ENCODE results near the gene RALGAPA2. TPM values are rescaled to one million over a fixed set of nuclear protein-coding genes. Genes with fewer than 3 reads are reported as not detected.

Gene RALGAPA2
- polyA plus RNA-seq, 4 donors, result 7.6 to 34.3 (median 17.7) TPM

DNA sequence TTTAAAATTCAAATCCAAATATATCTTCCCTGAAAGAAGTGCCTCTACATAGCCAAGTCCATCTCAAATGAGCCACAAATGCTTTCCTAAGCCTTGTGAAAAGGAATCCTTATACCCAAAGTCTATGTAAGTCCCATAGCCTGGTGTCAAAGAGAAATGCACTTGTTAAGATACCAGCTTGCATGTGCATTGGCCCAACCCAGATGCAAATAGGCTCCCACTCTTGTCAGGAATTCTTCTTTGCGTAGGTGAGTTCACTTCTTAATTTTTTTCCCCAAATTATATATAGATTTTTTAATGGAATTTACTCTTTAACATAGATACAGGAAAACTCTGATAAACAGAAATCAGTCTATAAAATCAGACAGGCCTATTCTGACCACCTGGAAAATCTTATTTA lies 105.6 kb downstream of the RALGAPA2 start:
- Histone ChIP-seq H3K27ac (ENCODE audit: low read depth in 1 of 3, low read length in 2 of 3) (no peak overlapping the region), H3K9me3 (ENCODE audit: control insufficient read depth in 2 of 2, insufficient read depth in 1 of 2, low read depth in 1 of 2, low read length in 1 of 2) (no peaks in the 10 kb centered on the region), H3K4me1 (ENCODE audit: control insufficient read depth in 3 of 3, insufficient read depth in 2 of 3, low read depth in 1 of 3, low read length in 2 of 3) (no peaks in the 10 kb centered on the region), H3K4me3 (ENCODE audit: low read depth in 1 of 3, low read length in 3 of 3) (no peak overlapping the region), H3K36me3 (ENCODE audit: control insufficient read depth in 3 of 3, insufficient read depth in 2 of 3, low read depth in 1 of 3, low read length in 3 of 3) (peaks cover 0 to 16% (median 7%) of the 10 kb centered on the region in 3 donors), H3K27me3 (ENCODE audit: control insufficient read depth in 3 of 3, insufficient read depth in 3 of 3, low read length in 3 of 3) (no peaks in the 10 kb centered on the region)
- DNase-seq (no peak), FAIRE-seq (no peak)
- 99 to 100% (median 100%) methylated on average over 1 of the region's 1 CpG for WGBS, 3 donors

GRCh38 chr20:20606050-20606449 lies 106.4 kb downstream of the RALGAPA2 start:
- Histone ChIP-seq H3K4me3 (ENCODE audit: low read depth in 1 of 3, low read length in 3 of 3) (no peak overlapping the region), H3K36me3 (ENCODE audit: control insufficient read depth in 3 of 3, insufficient read depth in 2 of 3, low read depth in 1 of 3, low read length in 3 of 3) (peaks cover 0 to 18% (median 7%) of the 10 kb centered on the region in 3 donors), H3K27me3 (ENCODE audit: control insufficient read depth in 3 of 3, insufficient read depth in 3 of 3, low read length in 3 of 3) (no peaks in the 10 kb centered on the region), H3K4me1 (ENCODE audit: control insufficient read depth in 3 of 3, insufficient read depth in 2 of 3, low read depth in 1 of 3, low read length in 2 of 3) (no peaks in the 10 kb centered on the region), H3K9me3 (ENCODE audit: control insufficient read depth in 2 of 2, insufficient read depth in 1 of 2, low read depth in 1 of 2, low read length in 1 of 2) (no peaks in the 10 kb centered on the region), H3K27ac (ENCODE audit: low read depth in 1 of 3, low read length in 2 of 3) (no peak overlapping the region)
- FAIRE-seq (no peak), DNase-seq (no peak)
- WGBS, 3 donors, result 72 to 88% (median 83%) methylated on average over 3 of the region's 3 CpGs

GRCh38 chr20:20604907-20605306 lies 107.5 kb downstream of the RALGAPA2 start:
- DNase-seq, result no peak
- no peaks in the 10 kb centered on the region for H3K27me3 ChIP-seq (ENCODE audit: control insufficient read depth in 3 of 3, insufficient read depth in 3 of 3, low read length in 3 of 3)
- H3K4me1 ChIP-seq (ENCODE audit: control insufficient read depth in 3 of 3, insufficient read depth in 2 of 3, low read depth in 1 of 3, low read length in 2 of 3), result no peaks in the 10 kb centered on the region
- peaks cover 0 to 13% (median 7%) of the 10 kb centered on the region in 3 donors for H3K36me3 ChIP-seq (ENCODE audit: control insufficient read depth in 3 of 3, insufficient read depth in 2 of 3, low read depth in 1 of 3, low read length in 3 of 3)
- FAIRE-seq, result no peak
- no peaks in the 10 kb centered on the region for H3K9me3 ChIP-seq (ENCODE audit: control insufficient read depth in 2 of 2, insufficient read depth in 1 of 2, low read depth in 1 of 2, low read length in 1 of 2)
- WGBS, 3 donors, result 90 to 93% (median 90%) methylated on average over 6 of the region's 6 CpGs
- no peak overlapping the region for H3K4me3 ChIP-seq (ENCODE audit: low read depth in 1 of 3, low read length in 3 of 3)
- H3K27ac ChIP-seq (ENCODE audit: low read depth in 1 of 3, low read length in 2 of 3), result no peak overlapping the region

DNA sequence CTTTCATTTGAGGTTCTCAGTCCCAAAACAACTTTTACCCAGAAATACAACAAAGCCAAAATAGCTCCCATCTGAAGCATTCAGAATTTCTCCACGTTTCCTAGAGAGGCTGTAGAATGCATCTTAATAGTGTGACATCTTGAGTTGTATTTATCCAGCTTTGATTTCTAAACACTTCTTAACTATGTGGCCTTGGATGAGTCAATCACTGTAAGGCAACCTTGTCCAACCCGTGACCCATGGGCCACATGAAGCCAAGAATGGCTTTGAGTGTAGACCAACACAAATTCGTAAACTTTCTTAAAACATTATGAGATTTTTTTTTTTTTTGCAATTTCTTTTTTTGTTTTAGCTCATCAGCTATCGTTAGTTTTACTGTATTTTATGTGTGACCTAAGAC lies 108.1 kb downstream of the RALGAPA2 start:
- DNase-seq (no peak), FAIRE-seq (no peak)
- 92 to 98% (median 95%) methylated on average over 4 of the region's 4 CpGs for WGBS, 3 donors
- Histone ChIP-seq H3K9me3 (ENCODE audit: control insufficient read depth in 2 of 2, insufficient read depth in 1 of 2, low read depth in 1 of 2, low read length in 1 of 2) (no peaks in the 10 kb centered on the region), H3K4me3 (ENCODE audit: low read depth in 1 of 3, low read length in 3 of 3) (no peak overlapping the region), H3K4me1 (ENCODE audit: control insufficient read depth in 3 of 3, insufficient read depth in 2 of 3, low read depth in 1 of 3, low read length in 2 of 3) (no peaks in the 10 kb centered on the region), H3K36me3 (ENCODE audit: control insufficient read depth in 3 of 3, insufficient read depth in 2 of 3, low read depth in 1 of 3, low read length in 3 of 3) (peaks cover 0 to 12% (median 7%) of the 10 kb centered on the region in 3 donors), H3K27me3 (ENCODE audit: control insufficient read depth in 3 of 3, insufficient read depth in 3 of 3, low read length in 3 of 3) (no peaks in the 10 kb centered on the region), H3K27ac (ENCODE audit: low read depth in 1 of 3, low read length in 2 of 3) (no peak overlapping the region)

DNA sequence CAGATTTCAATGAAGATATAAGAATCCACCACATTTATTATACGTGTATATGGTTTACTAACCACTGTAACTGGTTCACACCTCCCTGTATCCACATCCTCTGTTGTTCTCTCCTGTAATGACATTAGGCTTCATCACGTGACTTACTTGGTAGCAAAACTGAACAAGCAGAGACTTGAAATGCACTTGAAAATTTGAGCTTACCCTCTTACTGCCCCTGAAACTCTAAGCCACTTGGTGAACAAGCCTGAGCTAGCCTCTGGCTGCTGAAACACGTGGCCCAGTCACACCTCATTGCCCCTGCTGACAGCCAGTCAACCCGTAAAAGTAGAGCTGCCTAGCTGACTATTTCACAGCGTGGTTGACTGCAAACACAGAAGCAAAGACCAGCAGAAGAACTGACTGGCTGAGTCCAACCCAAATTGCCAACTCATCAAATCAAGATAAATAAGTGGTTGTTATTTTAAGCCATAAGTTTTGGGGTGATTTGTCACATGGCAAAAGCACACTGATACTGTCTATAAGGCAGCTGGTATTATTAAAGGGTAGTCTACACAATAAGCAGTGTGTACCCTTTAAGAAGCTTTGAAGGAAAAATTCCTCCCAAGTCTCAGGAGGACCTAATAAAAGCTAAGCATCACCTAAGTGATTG lies 109.0 kb downstream of the RALGAPA2 start:
- FAIRE-seq (no peak), DNase-seq (peak in 1 of 2 donors; percentile 24)
- WGBS, 3 donors, result 72 to 78% (median 74%) methylated on average over 5 of the region's 5 CpGs
- Histone ChIP-seq H3K9me3 (ENCODE audit: control insufficient read depth in 2 of 2, insufficient read depth in 1 of 2, low read depth in 1 of 2, low read length in 1 of 2) (no peaks in the 10 kb centered on the region), H3K36me3 (ENCODE audit: control insufficient read depth in 3 of 3, insufficient read depth in 2 of 3, low read depth in 1 of 3, low read length in 3 of 3) (peaks cover 0 to 14% (median 3%) of the 10 kb centered on the region in 3 donors), H3K4me1 (ENCODE audit: control insufficient read depth in 3 of 3, insufficient read depth in 2 of 3, low read depth in 1 of 3, low read length in 2 of 3) (no peaks in the 10 kb centered on the region), H3K27me3 (ENCODE audit: control insufficient read depth in 3 of 3, insufficient read depth in 3 of 3, low read length in 3 of 3) (no peaks in the 10 kb centered on the region), H3K4me3 (ENCODE audit: low read depth in 1 of 3, low read length in 3 of 3) (no peak overlapping the region), H3K27ac (ENCODE audit: low read depth in 1 of 3, low read length in 2 of 3) (no peak overlapping the region)

DNA sequence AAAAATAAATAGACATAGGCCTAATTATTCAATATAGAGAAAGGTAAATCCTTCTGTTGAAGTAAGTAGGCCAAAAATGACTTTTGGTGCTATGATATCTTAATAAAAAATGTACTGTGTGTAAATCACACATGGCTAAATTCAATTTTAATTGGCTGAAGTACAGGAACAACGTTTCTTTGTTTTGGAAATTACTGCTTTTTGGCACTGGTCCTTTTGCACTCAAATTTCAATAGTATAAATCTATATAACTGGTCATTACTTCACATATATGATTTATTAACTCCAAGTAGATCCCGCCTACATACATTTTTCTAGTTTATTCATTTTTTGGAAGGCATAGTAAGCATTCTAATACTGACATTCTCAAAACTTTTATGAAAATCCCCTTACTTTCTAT lies 114.5 kb downstream of the RALGAPA2 start:
- Histone ChIP-seq H3K4me3 (ENCODE audit: low read depth in 1 of 3, low read length in 3 of 3) (no peak overlapping the region), H3K9me3 (ENCODE audit: control insufficient read depth in 2 of 2, insufficient read depth in 1 of 2, low read depth in 1 of 2, low read length in 1 of 2) (no peaks in the 10 kb centered on the region), H3K27me3 (ENCODE audit: control insufficient read depth in 3 of 3, insufficient read depth in 3 of 3, low read length in 3 of 3) (no peaks in the 10 kb centered on the region), H3K4me1 (ENCODE audit: control insufficient read depth in 3 of 3, insufficient read depth in 2 of 3, low read depth in 1 of 3, low read length in 2 of 3) (no peaks in the 10 kb centered on the region), H3K27ac (ENCODE audit: low read depth in 1 of 3, low read length in 2 of 3) (no peak overlapping the region), H3K36me3 (ENCODE audit: control insufficient read depth in 3 of 3, insufficient read depth in 2 of 3, low read depth in 1 of 3, low read length in 3 of 3) (peaks cover 0 to 24% (median 0%) of the 10 kb centered on the region in 3 donors)
- WGBS, 3 donors, result 64 to 75% (median 74%) methylated on average over 2 of the region's 2 CpGs
- no peak for DNase-seq
- FAIRE-seq, result no peak

DNA sequence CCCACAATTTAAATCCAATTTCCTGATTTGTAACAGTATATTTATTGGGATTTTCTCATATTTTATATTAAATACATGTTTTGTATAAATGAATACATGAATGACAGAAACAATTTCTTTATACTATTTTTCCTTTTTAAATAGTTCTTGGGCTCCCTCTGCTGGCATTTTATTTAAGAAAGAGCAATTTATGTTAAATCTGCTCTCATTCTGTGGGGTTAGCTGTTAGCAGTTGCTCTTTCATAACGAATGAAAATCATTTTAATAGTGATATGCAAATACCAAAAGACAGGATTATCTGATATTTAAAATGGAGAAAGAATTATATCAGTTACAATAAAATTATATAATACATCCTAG lies 118.3 kb downstream of the RALGAPA2 start:
- H3K36me3 ChIP-seq (ENCODE audit: control insufficient read depth in 3 of 3, insufficient read depth in 2 of 3, low read depth in 1 of 3, low read length in 3 of 3), result peaks cover 0 to 26% (median 6%) of the 10 kb centered on the region in 3 donors
- H3K9me3 ChIP-seq (ENCODE audit: control insufficient read depth in 2 of 2, insufficient read depth in 1 of 2, low read depth in 1 of 2, low read length in 1 of 2), result no peaks in the 10 kb centered on the region
- FAIRE-seq, result peak; percentile 53
- H3K27me3 ChIP-seq (ENCODE audit: control insufficient read depth in 3 of 3, insufficient read depth in 3 of 3, low read length in 3 of 3), result no peaks in the 10 kb centered on the region
- no peaks in the 10 kb centered on the region for H3K4me1 ChIP-seq (ENCODE audit: control insufficient read depth in 3 of 3, insufficient read depth in 2 of 3, low read depth in 1 of 3, low read length in 2 of 3)
- H3K27ac ChIP-seq (ENCODE audit: low read depth in 1 of 3, low read length in 2 of 3), result no peak overlapping the region
- peak; percentile 4 to 16 for DNase-seq
- WGBS, 3 donors, result 48 to 68% (median 64%) methylated on average over 1 of the region's 1 CpG
- no peak overlapping the region for H3K4me3 ChIP-seq (ENCODE audit: low read depth in 1 of 3, low read length in 3 of 3)

GRCh38 chr20:20593447-20594170 lies 118.8 kb downstream of the RALGAPA2 start:
- H3K4me3 ChIP-seq (ENCODE audit: low read depth in 1 of 3, low read length in 3 of 3), result no peak overlapping the region
- H3K36me3 ChIP-seq (ENCODE audit: control insufficient read depth in 3 of 3, insufficient read depth in 2 of 3, low read depth in 1 of 3, low read length in 3 of 3), result peaks cover 0 to 25% (median 6%) of the 10 kb centered on the region in 3 donors
- H3K9me3 ChIP-seq (ENCODE audit: control insufficient read depth in 2 of 2, insufficient read depth in 1 of 2, low read depth in 1 of 2, low read length in 1 of 2), result no peaks in the 10 kb centered on the region
- no peak overlapping the region for H3K27ac ChIP-seq (ENCODE audit: low read depth in 1 of 3, low read length in 2 of 3)
- peak; percentile 11 to 29 for DNase-seq
- no peak for FAIRE-seq
- H3K4me1 ChIP-seq (ENCODE audit: control insufficient read depth in 3 of 3, insufficient read depth in 2 of 3, low read depth in 1 of 3, low read length in 2 of 3), result no peaks in the 10 kb centered on the region
- H3K27me3 ChIP-seq (ENCODE audit: control insufficient read depth in 3 of 3, insufficient read depth in 3 of 3, low read length in 3 of 3), result no peaks in the 10 kb centered on the region
- WGBS, 3 donors, result 67 to 88% (median 83%) methylated on average over 9 of the region's 9 CpGs
